ENCODE data around the gene YARS2.
A peak's percentile ranks its signal among the peaks of the same experiment; 100 is the strongest.

DNA sequence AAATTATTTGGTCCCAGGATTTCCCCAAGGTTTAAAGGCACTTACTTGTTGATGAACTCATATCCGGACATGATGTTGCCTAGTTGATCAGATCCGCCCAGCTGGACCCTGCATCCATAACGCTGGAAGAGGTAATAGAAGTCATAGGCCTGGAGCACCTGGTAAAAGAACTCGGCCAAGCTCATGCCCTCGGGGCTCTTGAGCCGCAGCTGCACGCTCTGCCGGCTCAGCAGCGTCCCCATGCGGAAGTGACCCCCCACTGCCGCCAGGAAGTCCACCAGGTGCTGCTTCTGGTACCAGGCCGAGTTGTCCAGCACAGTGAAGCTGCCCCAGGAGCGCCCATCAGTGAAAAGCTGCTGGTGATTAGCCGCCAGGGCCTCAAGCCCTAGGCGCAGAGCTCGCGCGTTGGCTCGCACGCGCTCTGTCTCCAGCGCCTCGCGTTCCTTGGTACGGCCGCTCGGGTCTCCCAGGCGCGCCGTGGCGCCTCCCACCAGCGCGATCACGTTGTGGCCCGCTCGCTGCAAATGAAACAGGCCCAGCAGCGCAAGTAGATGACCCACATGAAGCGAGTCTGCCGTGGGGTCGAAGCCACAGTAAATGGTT, 545 bp downstream of the YARS2 start:
- TF ChIP-seq, protein P1, sequence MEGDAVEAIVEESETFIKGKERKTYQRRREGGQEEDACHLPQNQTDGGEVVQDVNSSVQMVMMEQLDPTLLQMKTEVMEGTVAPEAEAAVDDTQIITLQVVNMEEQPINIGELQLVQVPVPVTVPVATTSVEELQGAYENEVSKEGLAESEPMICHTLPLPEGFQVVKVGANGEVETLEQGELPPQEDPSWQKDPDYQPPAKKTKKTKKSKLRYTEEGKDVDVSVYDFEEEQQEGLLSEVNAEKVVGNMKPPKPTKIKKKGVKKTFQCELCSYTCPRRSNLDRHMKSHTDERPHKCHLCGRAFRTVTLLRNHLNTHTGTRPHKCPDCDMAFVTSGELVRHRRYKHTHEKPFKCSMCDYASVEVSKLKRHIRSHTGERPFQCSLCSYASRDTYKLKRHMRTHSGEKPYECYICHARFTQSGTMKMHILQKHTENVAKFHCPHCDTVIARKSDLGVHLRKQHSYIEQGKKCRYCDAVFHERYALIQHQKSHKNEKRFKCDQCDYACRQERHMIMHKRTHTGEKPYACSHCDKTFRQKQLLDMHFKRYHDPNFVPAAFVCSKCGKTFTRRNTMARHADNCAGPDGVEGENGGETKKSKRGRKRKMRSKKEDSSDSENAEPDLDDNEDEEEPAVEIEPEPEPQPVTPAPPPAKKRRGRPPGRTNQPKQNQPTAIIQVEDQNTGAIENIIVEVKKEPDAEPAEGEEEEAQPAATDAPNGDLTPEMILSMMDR (IDR thresholded peaks at IDR 0.05): peak in 3 of 4 experiments; percentile 42 to 50 (median 48)
- TF ChIP-seq POLR2AphosphoS5 (IDR thresholded peaks at IDR 0.05) (no peak), POLR2A (IDR thresholded peaks at IDR 0.05) (no peak), EP300 (IDR thresholded peaks at IDR 0.05) (no peak)
